ENCODE data around the gene GALNT1. TPM values are rescaled to one million over a fixed set of nuclear protein-coding genes. Genes with fewer than 3 reads are reported as not detected.

GALNT1 gene
- total RNA-seq, 1 donor from 2014 or later, result 29.2 TPM

DNA sequence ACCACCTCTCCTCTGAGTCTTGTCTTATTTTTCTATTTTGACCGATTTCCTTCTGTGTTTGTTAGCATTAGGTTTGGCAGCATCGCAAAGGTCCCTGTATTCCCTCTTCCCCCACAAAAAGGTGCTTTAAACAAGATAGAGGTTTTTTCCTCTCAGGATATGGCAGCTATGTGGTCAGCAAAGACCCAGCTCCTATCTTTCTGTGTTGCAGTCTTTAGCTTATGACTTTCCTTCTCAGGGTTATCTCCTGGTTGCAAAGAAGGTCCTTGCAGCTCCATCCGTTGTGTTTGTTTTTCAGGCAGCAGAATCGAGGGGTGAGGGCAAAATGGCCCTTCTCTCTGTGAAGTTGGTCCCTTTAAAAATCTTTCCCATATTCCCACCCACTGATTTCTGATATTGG is 38.4 kb downstream of the GALNT1 start:
- no peak overlapping the region for H3K27ac ChIP-seq
- intact Hi-C loops (cut with DNase I), result no loop called here
- no peak for DNase-seq (ENCODE audit: extremely low spot score in 2 of 2)
- peaks cover 58% of the 10 kb centered on the region for H3K4me1 ChIP-seq
- TF ChIP-seq POLR2AphosphoS5 (IDR thresholded peaks at IDR 0.05; ENCODE audit: insufficient read depth in 1 of 2, low read depth in 1 of 2) (no peak), POLR2A (IDR thresholded peaks at IDR 0.05) (no peak)
- TF ChIP-seq, protein P1, sequence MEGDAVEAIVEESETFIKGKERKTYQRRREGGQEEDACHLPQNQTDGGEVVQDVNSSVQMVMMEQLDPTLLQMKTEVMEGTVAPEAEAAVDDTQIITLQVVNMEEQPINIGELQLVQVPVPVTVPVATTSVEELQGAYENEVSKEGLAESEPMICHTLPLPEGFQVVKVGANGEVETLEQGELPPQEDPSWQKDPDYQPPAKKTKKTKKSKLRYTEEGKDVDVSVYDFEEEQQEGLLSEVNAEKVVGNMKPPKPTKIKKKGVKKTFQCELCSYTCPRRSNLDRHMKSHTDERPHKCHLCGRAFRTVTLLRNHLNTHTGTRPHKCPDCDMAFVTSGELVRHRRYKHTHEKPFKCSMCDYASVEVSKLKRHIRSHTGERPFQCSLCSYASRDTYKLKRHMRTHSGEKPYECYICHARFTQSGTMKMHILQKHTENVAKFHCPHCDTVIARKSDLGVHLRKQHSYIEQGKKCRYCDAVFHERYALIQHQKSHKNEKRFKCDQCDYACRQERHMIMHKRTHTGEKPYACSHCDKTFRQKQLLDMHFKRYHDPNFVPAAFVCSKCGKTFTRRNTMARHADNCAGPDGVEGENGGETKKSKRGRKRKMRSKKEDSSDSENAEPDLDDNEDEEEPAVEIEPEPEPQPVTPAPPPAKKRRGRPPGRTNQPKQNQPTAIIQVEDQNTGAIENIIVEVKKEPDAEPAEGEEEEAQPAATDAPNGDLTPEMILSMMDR (IDR thresholded peaks at IDR 0.05), result no peak
- no peaks in the 10 kb centered on the region for H3K36me3 ChIP-seq
- no peaks in the 10 kb centered on the region for H3K27me3 ChIP-seq
- no peaks in the 10 kb centered on the region for H3K9me3 ChIP-seq
- no peak overlapping the region for H3K4me3 ChIP-seq

DNA sequence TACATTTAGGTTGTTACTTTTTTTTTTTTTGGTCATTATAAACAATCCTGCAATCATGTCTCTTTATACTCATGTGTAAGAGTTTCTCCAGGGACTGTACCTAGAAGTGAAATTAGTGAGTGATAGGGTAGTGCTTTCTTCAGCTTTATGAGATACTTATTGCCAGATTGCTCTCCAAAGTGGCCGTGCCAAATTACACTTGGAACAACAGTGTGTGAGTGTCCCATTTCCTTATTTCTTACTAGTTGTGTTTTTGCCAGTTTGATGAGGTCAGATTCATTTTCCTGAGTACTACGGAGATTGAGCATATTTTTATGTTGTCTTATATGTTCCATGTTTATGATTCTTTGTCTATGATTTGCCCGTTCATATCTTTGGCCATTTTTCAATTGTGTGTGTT is 39.2 kb downstream of the GALNT1 start:
- H3K27ac ChIP-seq, result no peak overlapping the region
- peaks cover 58% of the 10 kb centered on the region for H3K4me1 ChIP-seq
- no peaks in the 10 kb centered on the region for H3K9me3 ChIP-seq
- TF ChIP-seq, protein P1 (IDR thresholded peaks at IDR 0.05), result no peak
- TF ChIP-seq POLR2AphosphoS5 (IDR thresholded peaks at IDR 0.05; ENCODE audit: insufficient read depth in 1 of 2, low read depth in 1 of 2), result no peak
- TF ChIP-seq POLR2A (IDR thresholded peaks at IDR 0.05), result no peak
- H3K36me3 ChIP-seq, result no peaks in the 10 kb centered on the region
- no peak for DNase-seq (ENCODE audit: extremely low spot score in 2 of 2)
- intact Hi-C loops (cut with DNase I), result no loop called here
- no peak overlapping the region for H3K4me3 ChIP-seq
- no peaks in the 10 kb centered on the region for H3K27me3 ChIP-seq

DNA sequence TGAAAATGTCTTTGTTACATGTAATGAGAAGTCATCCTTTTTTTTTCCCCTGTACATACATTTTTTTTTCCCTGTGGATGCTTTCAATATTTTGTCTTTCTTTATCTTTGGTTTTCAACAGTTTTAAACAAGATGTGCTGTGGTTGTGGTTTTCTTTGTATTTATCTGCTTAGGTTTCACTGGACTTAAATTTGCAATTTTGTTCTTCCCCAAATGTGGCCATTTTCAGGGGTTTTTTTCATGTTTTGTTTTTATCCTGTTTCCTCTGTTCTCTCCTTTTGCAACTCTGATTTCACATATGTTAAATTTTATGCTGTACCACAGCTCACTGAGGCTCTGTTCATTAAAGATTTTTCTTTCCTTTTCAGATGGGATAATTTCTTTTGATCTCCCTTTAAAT is 41.7 kb downstream of the GALNT1 start:
- Histone ChIP-seq H3K9me3 (no peaks in the 10 kb centered on the region), H3K27ac (no peak overlapping the region), H3K27me3 (no peaks in the 10 kb centered on the region), H3K4me3 (no peak overlapping the region), H3K4me1 (peaks cover 35% of the 10 kb centered on the region), H3K36me3 (peaks cover 0 to 8% of the 10 kb centered on the region in 2 donors)
- intact Hi-C loops (cut with DNase I), result no loop called here
- TF ChIP-seq, protein P1 (IDR thresholded peaks at IDR 0.05), result no peak
- TF ChIP-seq POLR2A (IDR thresholded peaks at IDR 0.05), result no peak
- no peak for TF ChIP-seq POLR2AphosphoS5 (IDR thresholded peaks at IDR 0.05; ENCODE audit: insufficient read depth in 1 of 2, low read depth in 1 of 2)
- DNase-seq (ENCODE audit: extremely low spot score in 2 of 2), result no peak

DNA sequence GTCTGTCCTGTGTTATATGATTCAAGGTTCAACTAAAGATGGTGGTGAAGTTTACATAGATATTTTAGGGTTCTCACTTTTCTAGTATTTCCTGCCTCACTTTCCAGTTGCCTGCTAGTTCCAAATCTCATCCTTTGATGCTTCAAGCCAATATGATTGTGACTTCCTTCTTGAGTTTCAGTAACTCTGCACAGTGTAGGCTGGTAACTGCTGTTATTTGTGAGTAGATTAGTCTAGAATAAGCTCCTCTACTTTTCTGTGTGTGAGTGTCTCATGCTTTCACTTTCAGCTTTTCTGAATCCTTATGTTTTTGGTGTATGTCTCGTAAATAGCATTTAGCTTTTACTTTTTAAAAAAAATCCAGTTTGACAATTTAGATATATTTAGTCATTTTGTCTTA is 42.6 kb downstream of the GALNT1 start:
- peaks cover 27% of the 10 kb centered on the region for H3K4me1 ChIP-seq
- no peaks in the 10 kb centered on the region for H3K27me3 ChIP-seq
- H3K4me3 ChIP-seq, result no peak overlapping the region
- no peak for DNase-seq (ENCODE audit: extremely low spot score in 2 of 2)
- no peak overlapping the region for H3K27ac ChIP-seq
- H3K9me3 ChIP-seq, result no peaks in the 10 kb centered on the region
- peaks cover 0 to 12% of the 10 kb centered on the region in 2 donors for H3K36me3 ChIP-seq
- TF ChIP-seq POLR2AphosphoS5 (IDR thresholded peaks at IDR 0.05; ENCODE audit: insufficient read depth in 1 of 2, low read depth in 1 of 2) (no peak), POLR2A (IDR thresholded peaks at IDR 0.05) (no peak)
- TF ChIP-seq, protein P1 (IDR thresholded peaks at IDR 0.05), result no peak
- intact Hi-C loops (cut with DNase I), result no loop called here

DNA sequence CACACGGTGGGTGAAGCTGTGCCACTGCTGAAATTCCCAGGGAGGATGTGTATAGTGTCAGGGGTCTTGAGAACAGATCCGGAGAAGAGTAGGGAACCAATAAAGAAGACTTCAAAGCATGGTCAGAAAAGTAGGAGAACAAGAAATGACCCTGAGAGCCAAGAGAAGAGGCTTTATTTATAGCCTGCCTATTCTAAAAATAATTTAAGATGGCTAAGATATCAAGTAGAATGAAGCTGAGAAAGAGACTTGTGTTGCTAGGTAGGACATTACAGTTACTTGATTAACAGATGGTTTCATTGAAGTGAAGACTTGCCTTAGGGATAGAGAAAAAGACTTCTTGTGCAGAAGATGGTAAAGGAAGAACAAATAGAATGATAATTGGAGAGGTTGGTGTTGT is 43.7 kb downstream of the GALNT1 start:
- Histone ChIP-seq H3K4me3 (no peak overlapping the region), H3K4me1 (peaks cover 16% of the 10 kb centered on the region), H3K9me3 (no peaks in the 10 kb centered on the region), H3K36me3 (peaks cover 0 to 12% of the 10 kb centered on the region in 2 donors), H3K27ac (no peak overlapping the region), H3K27me3 (no peaks in the 10 kb centered on the region)
- intact Hi-C loops (cut with DNase I), result no loop called here
- TF ChIP-seq POLR2A (IDR thresholded peaks at IDR 0.05), result no peak
- TF ChIP-seq, protein P1 (IDR thresholded peaks at IDR 0.05), result no peak
- TF ChIP-seq POLR2AphosphoS5 (IDR thresholded peaks at IDR 0.05; ENCODE audit: insufficient read depth in 1 of 2, low read depth in 1 of 2), result no peak
- DNase-seq (ENCODE audit: extremely low spot score in 2 of 2), result no peak

Data from vagina (tissue), 2 donors.